A549 (cell line): ENCODE results near the gene NOXA1. TPM values are rescaled to one million over a fixed set of nuclear protein-coding genes. Genes with fewer than 3 reads are reported as not detected.
"Not testable (repeated sequence)": the region's sequence is repeated elsewhere in the genome, so short reads cannot be mapped to it uniquely, and the experiment has no call there.

Experiments
- ATAC-seq, 2 experiments: fragments of 200-7000 bp in 1 of 2; fragments of >200 bp in 1 of 2; cut with Nextera tagmentation in 1 of 2; cut with Tn5 transposase in 1 of 2; 3 replicates each; pipeline versions ENCODE4 v1.8.0 to v1.9.1; 2018 to 2020; ENCODE audit warnings: mild to moderate bottlenecking in 1 of 2, moderate library complexity in 1 of 2
- CTCF ChIA-PET: fragments of 300-600 bp; sonication (Branson Sonifier 250); formaldehyde crosslinking; extraction: SDS; loops from one replicate; lab custom pipeline; 2021; ENCODE audit warnings: antibody characterized with exemption, inconsistent platforms; lab: Yijun Ruan, JAX
- POLR2A ChIA-PET: fragments of 350-600 bp; formaldehyde crosslinking; extraction: SDS; loops from one replicate; lab custom pipeline; 2021; ENCODE audit warnings: antibody characterized with exemption, inconsistent platforms; lab: Yijun Ruan, JAX
- DNase-seq, 2 experiments: peaks; one replicate each; pipeline versions ENCODE4 v3.0.0 to v3.0.0-alpha.2; 2011 to 2016; ENCODE audit warnings: low read depth in 1 of 2, low spot score in 1 of 2
- FAIRE-seq: peaks from 2 replicates; lab custom pipeline; 2011; peaks lifted over from hg19 to GRCh38; lab: Jason Lieb, UNC
- H3K27ac ChIP-seq, 2 experiments: fragments of >200 bp; sonication (Bioruptor Twin); formaldehyde crosslinking; 3 replicates each; pipeline ENCODE4 v1.5.1; 2016 to 2017
- H3K4me1 ChIP-seq: fragments of >200 bp; sonication (Bioruptor Twin); formaldehyde crosslinking; 3 replicates; pipeline ENCODE4 v1.6.1; 2016
- H3K4me2 ChIP-seq: fragments of >200 bp; sonication (Bioruptor Twin); formaldehyde crosslinking; 3 replicates; pipeline ENCODE4 v1.6.1; 2016
- H3K4me3 ChIP-seq: fragments of >200 bp; sonication (Bioruptor Twin); formaldehyde crosslinking; 3 replicates; pipeline ENCODE4 v1.5.1; 2016
- H3K9me3 ChIP-seq: fragments of >200 bp; sonication (Bioruptor Twin); formaldehyde crosslinking; 3 replicates; pipeline ENCODE4 v1.6.1; 2016
- ATOH8 ChIP-seq: fragments of 250-450 bp; sonication (Bioruptor Pico); IDR thresholded peaks from 2 replicates; pipeline ENCODE4 v1.5.0; 2020; ENCODE audit warnings: low read depth, mild to moderate bottlenecking, moderate library complexity
- BHLHE40 ChIP-seq: IDR thresholded peaks from 2 replicates; pipeline ENCODE4 v1.6.1; 2012; ENCODE audit warnings: low read depth, low read length, inconsistent platforms
- CBX8 ChIP-seq: fragments of 200-600 bp; sonication (generic); IDR thresholded peaks from 2 replicates; pipeline ENCODE4 v1.6.1; 2016
- CEBPB ChIP-seq, 2 experiments: fragments of >200 bp in 1 of 2; sonication (Bioruptor Twin) in 1 of 2; formaldehyde crosslinking in 1 of 2; IDR thresholded peaks; 2 replicates each; pipeline ENCODE4 v1.6.1; 2012 to 2016
- EHF ChIP-seq: fragments of 250-450 bp; sonication (Bioruptor Pico); IDR thresholded peaks from 2 replicates; pipeline ENCODE4 v1.5.0; 2020; ENCODE audit warnings: mild to moderate bottlenecking
- ESRRA ChIP-seq: fragments of 150-350 bp; IDR thresholded peaks from 2 replicates; pipeline ENCODE4 v1.6.1; 2014; ENCODE audit warnings: mild to moderate bottlenecking, low read length, borderline replicate concordance
- GATA3 ChIP-seq: IDR thresholded peaks from 2 replicates; pipeline ENCODE4 v1.6.1; 2012; ENCODE audit warnings: borderline replicate concordance
- HDAC2 ChIP-seq: fragments of 200-600 bp; sonication (generic); IDR thresholded peaks from 2 replicates; pipeline ENCODE4 v1.6.1; 2016
- HES2 ChIP-seq: fragments of >200 bp; sonication (Bioruptor Twin); formaldehyde crosslinking; IDR thresholded peaks from 2 replicates; pipeline ENCODE4 v1.6.1; 2016
- HOXA7 ChIP-seq: fragments of 250-450 bp; sonication (Bioruptor Pico); IDR thresholded peaks from 2 replicates; pipeline ENCODE4 v1.5.0; 2020; ENCODE audit warnings: mild to moderate bottlenecking, moderate library complexity
- KDM1A ChIP-seq: fragments of 200-600 bp; sonication (generic); IDR thresholded peaks from 2 replicates; pipeline ENCODE4 v1.6.1; 2016; ENCODE audit warnings: low read depth, mild to moderate bottlenecking
- MAX ChIP-seq: IDR thresholded peaks from 2 replicates; pipeline ENCODE4 v1.6.1; 2012
- MAZ ChIP-seq: fragments of 150-350 bp; IDR thresholded peaks from 2 replicates; pipeline ENCODE4 v1.6.1; 2014; ENCODE audit warnings: antibody characterized with exemption, low read depth, low read length, borderline replicate concordance
- NFE2L2 ChIP-seq: fragments of 150-350 bp; conservative IDR thresholded peaks from 2 replicates; pipeline ENCODE4 v1.6.1; 2014; ENCODE audit warnings: low read length
- NR3C1 ChIP-seq: fragments of >200 bp; sonication (Bioruptor Twin); formaldehyde crosslinking; IDR thresholded peaks from 3 replicates; pipeline ENCODE4 v1.6.1; 2017
- PHF8 ChIP-seq: fragments of 200-600 bp; sonication (generic); IDR thresholded peaks from 2 replicates; pipeline ENCODE4 v1.6.1; 2016; ENCODE audit warnings: low read depth, mild to moderate bottlenecking, antibody characterized with exemption, moderate library complexity, borderline replicate concordance
- POLR2A ChIP-seq: IDR thresholded peaks from 2 replicates; pipeline ENCODE4 v1.6.1; 2012; ENCODE audit warnings: mild to moderate bottlenecking, low read length
- RNF2 ChIP-seq: fragments of 200-600 bp; sonication (generic); IDR thresholded peaks from 2 replicates; pipeline ENCODE4 v1.6.1; 2016; ENCODE audit warnings: low read depth, mild to moderate bottlenecking, antibody characterized with exemption, moderate library complexity, borderline replicate concordance
- SREBF2 ChIP-seq: fragments of 450-650 bp; IDR thresholded peaks from 2 replicates; pipeline ENCODE4 v1.6.1; 2014; ENCODE audit warnings: mild to moderate bottlenecking, moderate library complexity
- ZFP36 ChIP-seq: fragments of 450-650 bp; IDR thresholded peaks from 2 replicates; pipeline ENCODE4 v1.6.1; 2014; ENCODE audit warnings: borderline replicate concordance; ENCODE audit not compliant: partially characterized antibody
- WGBS: methylation state at CpG from one replicate; pipeline ENCODE4 v1.1.6; 2017; ENCODE audit errors: missing lambda C conversion rate; 5-methylcytosine and 5-hydroxymethylcytosine counted together
- polyA plus RNA-seq, 4 experiments: library from polyadenylated mRNA; depleted of rRNA in 3 of 4; stranded (reverse); fragments of >200 nt; fragmentation: RNase III in 1 of 4; extraction: RNeasy Plus Mini Kit Qiagen cat#74134 plus additional on column Dnase treatment in 1 of 4; gene quantifications; 2 replicates in 3 of 4; 3 replicates in 1 of 4; pipeline ENCODE4 v1.2.3, GENCODE V29; 2011 to 2017

The NOXA1 gene
- polyA plus RNA-seq, 2 of the 4 experiments (the other 2 are of a cell fraction), result 0.44 to 1.5 TPM

DNA sequence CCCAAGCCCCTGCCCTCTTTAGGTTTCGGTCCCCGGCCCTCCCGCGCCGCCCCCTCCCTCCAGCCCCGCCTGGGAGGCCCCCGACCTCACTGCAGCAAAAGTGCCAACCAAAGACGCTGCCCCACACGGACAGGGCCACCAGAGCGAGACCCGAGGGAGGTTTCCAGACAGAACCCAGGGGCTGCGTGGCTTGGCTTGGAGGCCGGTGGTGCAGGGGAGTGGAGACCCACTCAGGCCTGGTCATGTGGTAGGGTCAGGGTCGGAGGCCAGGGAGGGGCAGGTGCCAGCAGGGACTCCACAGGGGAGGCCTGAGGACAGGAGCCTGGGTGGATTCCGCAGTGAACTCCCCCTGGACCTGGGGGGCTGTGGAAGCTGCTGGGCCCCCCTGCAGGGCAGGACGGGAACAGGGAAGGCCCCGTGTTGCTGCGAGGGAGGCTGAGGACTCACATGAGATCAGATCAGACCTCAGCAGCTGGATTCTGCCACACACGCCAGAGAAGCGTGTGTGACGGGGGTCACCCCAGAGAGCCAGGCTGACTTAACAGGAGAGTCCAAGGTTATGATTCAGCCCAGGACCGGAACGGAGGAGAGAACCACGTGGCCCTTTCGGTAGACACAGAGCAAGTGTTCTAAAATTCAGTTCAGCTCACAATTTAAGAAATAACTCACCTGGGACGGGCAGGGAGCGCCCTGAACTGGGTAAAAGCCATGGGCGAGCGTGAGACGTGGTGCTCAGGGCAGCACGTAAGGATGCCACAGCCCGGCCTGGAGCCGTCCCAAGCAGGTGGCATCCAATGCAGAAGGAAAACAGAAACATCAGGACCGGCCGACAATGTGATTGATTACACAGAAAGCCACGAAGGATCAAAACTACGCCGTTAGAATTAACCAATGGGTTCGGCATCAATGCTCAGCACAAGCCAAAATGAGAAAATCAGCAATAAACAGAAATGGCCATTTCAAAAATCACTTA, 39.1 kb upstream of the NOXA1 start:
- Histone ChIP-seq H3K4me2 (no peak overlapping the region), H3K4me3 (no peak overlapping the region), H3K27ac (no peak overlapping the region), H3K9me3 (no peaks in the 10 kb centered on the region), H3K4me1 (no peaks in the 10 kb centered on the region)
- ChIA-PET CTCF (interaction anchor here (1.1 kb wide), 1 partner anchor 10 kb away, joined by 3 read pairs; no protein-coding TSS in a partner anchor), POLR2A (interaction anchor here (0.6 kb wide), 1 partner anchor 71 kb away, joined by 3 read pairs; no protein-coding TSS in a partner anchor)
- DNase-seq (no peak), FAIRE-seq (no peak), ATAC-seq (no peak)
- TF ChIP-seq NFE2L2 (no peak), BHLHE40 (no peak), CBX8 (no peak), ESRRA (no peak), HES2 (no peak), POLR2A (no peak), GATA3 (no peak), PHF8 (no peak), RNF2 (no peak), MAZ (no peak), HOXA7 (no peak), HDAC2 (no peak)
- 85% methylated on average over 32 of the region's 39 CpGs for WGBS

DNA sequence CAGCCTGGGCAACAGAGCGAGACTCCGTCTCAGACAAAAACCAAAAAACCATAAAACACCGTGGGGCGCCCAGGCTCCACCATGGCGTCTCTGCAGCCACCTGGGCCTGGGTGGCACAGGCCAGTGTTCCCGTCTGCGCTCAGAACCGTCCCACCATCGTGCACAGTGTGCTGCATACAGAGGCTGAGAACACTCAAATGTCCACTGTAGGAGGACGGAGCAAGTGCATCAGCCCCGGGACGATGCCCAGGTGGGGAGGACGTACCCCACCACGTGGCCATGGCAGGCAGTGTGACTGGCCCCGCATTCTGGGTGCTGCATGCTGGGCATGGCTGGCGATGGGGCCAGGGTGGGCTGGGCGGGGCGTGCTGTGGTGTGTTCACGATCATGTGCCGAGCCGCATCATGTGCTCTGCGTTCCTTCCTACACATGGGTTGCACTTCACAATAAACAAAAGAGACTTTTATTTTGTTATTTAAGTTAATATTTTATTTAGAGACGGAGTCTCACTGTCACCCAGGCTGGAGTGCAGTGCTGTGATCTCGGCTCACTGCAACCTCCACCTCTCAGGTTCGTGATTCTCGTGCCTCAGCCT, 38.0 kb upstream of the NOXA1 start:
- no peak for FAIRE-seq
- POLR2A ChIA-PET, result no interaction called here

DNA sequence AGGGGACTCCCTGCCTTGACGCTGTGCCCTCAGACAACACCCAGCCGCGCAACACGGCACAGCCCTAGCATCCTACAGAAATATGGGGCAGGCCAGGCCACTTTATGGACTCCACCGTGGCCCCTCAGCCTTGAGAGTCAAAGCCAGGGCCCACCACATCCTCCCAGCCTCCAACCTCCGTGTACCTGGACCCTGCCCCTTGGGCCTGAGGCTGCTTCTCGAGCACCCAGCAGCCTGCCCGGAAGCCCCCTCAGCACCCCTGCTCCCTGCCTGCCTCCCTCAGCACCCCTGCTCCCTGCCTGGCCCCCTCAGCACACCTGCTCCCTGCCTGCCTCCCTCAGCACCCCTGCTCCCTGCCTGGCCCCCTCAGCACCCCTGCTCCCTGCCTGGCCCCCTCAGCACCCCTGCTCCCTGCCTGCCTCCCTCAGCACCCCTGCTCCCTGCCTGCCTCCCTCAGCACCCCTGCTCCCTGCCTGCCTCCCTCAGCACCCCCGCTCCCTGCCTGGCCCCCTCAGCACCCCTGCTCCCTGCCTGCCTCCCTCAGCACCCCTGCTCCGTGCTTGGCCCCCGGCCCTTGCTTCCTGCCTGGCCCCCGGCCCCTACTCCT, 36.6 kb upstream of the NOXA1 start:
- 88% methylated on average over 6 of the region's 12 CpGs for WGBS
- H3K4me1 ChIP-seq, H3K27ac ChIP-seq, ATAC-seq, H3K4me3 ChIP-seq, H3K4me2 ChIP-seq, POLR2A ChIA-PET, H3K9me3 ChIP-seq, DNase-seq, FAIRE-seq: not testable (repeated sequence)
- CTCF ChIA-PET, result interaction anchor here (0.8 to 2.4 kb wide), 2 partner anchors 35 to 37 kb away, joined by 4 to 8 read pairs; partner anchors contain the start of genes EXD3 and NOXA1

More for the DNA sequence above, 38.0 kb upstream of the NOXA1 start:
- H3K4me1 ChIP-seq, result no peaks in the 10 kb centered on the region
- ATAC-seq (no peak; a peak in 1 of 6 replicates), DNase-seq (no peak)
- CTCF ChIA-PET, result no interaction called here
- H3K9me3 ChIP-seq, result no peaks in the 10 kb centered on the region
- no peak overlapping the region for H3K27ac ChIP-seq
- H3K4me3 ChIP-seq, result no peak overlapping the region
- 90% methylated on average over 26 of the region's 26 CpGs for WGBS
- H3K4me2 ChIP-seq, result no peak overlapping the region
- TF ChIP-seq NR3C1 (no peak), EHF (CRISPR knock-in tag) (no peak), GATA3 (no peak), POLR2A (no peak), ATOH8 (CRISPR knock-in tag) (no peak), CEBPB (IDR thresholded peaks at IDR 0.05) (no peak), NFE2L2 (no peak), ZFP36 (no peak), MAX (no peak), KDM1A (no peak), SREBF2 (no peak)
